Mesothelial cell of epicardium (in vitro differentiated cells): ENCODE data around the gene TDO2. TPM values are rescaled to one million over a fixed set of nuclear protein-coding genes. Genes with fewer than 3 reads are reported as not detected.

ENCODE experiments used
- DNase-seq, 2 experiments: peaks; one replicate each; pipeline ENCODE4 v3.0.0; 2021; ENCODE audit warnings: low spot score in 2 of 2; ENCODE audit not compliant: unreplicated experiment in 2 of 2
- H3K27ac Mint-ChIP-seq: 2 replicates; pipeline ENCODE4 v1.8.0; 2021; ENCODE audit warnings: mixed read lengths
- H3K27me3 Mint-ChIP-seq: 2 replicates; pipeline ENCODE4 v1.8.0; 2021; ENCODE audit warnings: low read depth, mixed read lengths
- H3K36me3 Mint-ChIP-seq: 2 replicates; pipeline ENCODE4 v1.8.0; 2021; ENCODE audit warnings: mixed read lengths
- H3K4me1 Mint-ChIP-seq: 2 replicates; pipeline ENCODE4 v1.8.0; 2021; ENCODE audit warnings: mixed read lengths
- H3K4me3 Mint-ChIP-seq: 2 replicates; pipeline ENCODE4 v1.8.0; 2021; ENCODE audit warnings: mild to moderate bottlenecking, moderate library complexity, mixed read lengths
- H3K9me3 Mint-ChIP-seq: 2 replicates; pipeline ENCODE4 v1.8.0; 2021; ENCODE audit warnings: mixed read lengths
- CTCF ChIP-seq: fragments of 200-600 bp; sonication (generic); IDR thresholded peaks from one replicate; pipeline ENCODE4 v1.5.0; 2021; ENCODE audit warnings: antibody characterized with exemption; ENCODE audit not compliant: unreplicated experiment
- total RNA-seq: library from RNA; stranded (reverse); gene quantifications from 3 replicates; pipeline ENCODE4 v1.2.1, GENCODE V29; 2021

Gene TDO2
- total RNA-seq, 1 donor from 2014 or later, result 5.8 TPM

GRCh38 chr4:155962767-155963166, 59.3 kb downstream of the TDO2 start:
- H3K36me3 Mint-ChIP-seq, result no peaks in the 10 kb centered on the region
- no peaks in the 10 kb centered on the region for H3K9me3 Mint-ChIP-seq
- H3K27ac Mint-ChIP-seq, result no peak overlapping the region
- TF ChIP-seq CTCF, result no peak
- H3K4me1 Mint-ChIP-seq, result peaks cover 27% of the 10 kb centered on the region
- no peak for DNase-seq
- H3K4me3 Mint-ChIP-seq, result no peak overlapping the region
- no peaks in the 10 kb centered on the region for H3K27me3 Mint-ChIP-seq

- Mint-ChIP-seq H3K4me1 (peaks cover 27% of the 10 kb centered on the region), H3K27me3 (no peaks in the 10 kb centered on the region), H3K27ac (no peak overlapping the region), H3K9me3 (no peaks in the 10 kb centered on the region), H3K36me3 (no peaks in the 10 kb centered on the region), H3K4me3 (no peak overlapping the region)
- no peak for DNase-seq
- no peak for TF ChIP-seq CTCF
These were observed 60.8 kb downstream of the TDO2 start for GRCh38 chr4:155964016-155964891.

GRCh38 chr4:155966171-155966570, 62.7 kb downstream of the TDO2 start:
- DNase-seq, result no peak
- no peak for TF ChIP-seq CTCF
- no peaks in the 10 kb centered on the region for H3K9me3 Mint-ChIP-seq
- H3K27ac Mint-ChIP-seq, result no peak overlapping the region
- no peaks in the 10 kb centered on the region for H3K27me3 Mint-ChIP-seq
- H3K4me3 Mint-ChIP-seq, result no peak overlapping the region
- H3K4me1 Mint-ChIP-seq, result peaks cover 16% of the 10 kb centered on the region
- H3K36me3 Mint-ChIP-seq, result no peaks in the 10 kb centered on the region

GRCh38 chr4:155966731-155967395, 63.4 kb downstream of the TDO2 start:
- H3K4me1 Mint-ChIP-seq, result peaks cover 15% of the 10 kb centered on the region
- no peak overlapping the region for H3K27ac Mint-ChIP-seq
- no peaks in the 10 kb centered on the region for H3K9me3 Mint-ChIP-seq
- H3K36me3 Mint-ChIP-seq, result no peaks in the 10 kb centered on the region
- no peaks in the 10 kb centered on the region for H3K27me3 Mint-ChIP-seq
- H3K4me3 Mint-ChIP-seq, result no peak overlapping the region
- TF ChIP-seq CTCF, result no peak
- no peak for DNase-seq

Other genes starting within 250 kb of the TDO2 start
- gene GUCY1A1, start 236.8 kb upstream of the TDO2 start, total RNA-seq, result 49.1 to 52.3 TPM (median 52.2 TPM) in 3 replicates
- 17.1 to 18.6 TPM (median 17.4 TPM) in 3 replicates for gene GUCY1B1, start 144.7 kb upstream of the TDO2 start, total RNA-seq
- not detected in 3 replicates for gene ASIC5, start 37.4 kb upstream of the TDO2 start, total RNA-seq
- 7.6 TPM in 3 replicates for gene CTSO, start 50.2 kb downstream of the TDO2 start, total RNA-seq